SU-DHL-6 (cell line): ENCODE results near the gene TMEM80.
"Not testable (repeated sequence)": the region's sequence is repeated elsewhere in the genome, so short reads cannot be mapped to it uniquely, and the experiment has no call there.

ENCODE experiments used
- H2AFZ ChIP-seq: fragments of 200-600 bp; sonication (generic); 2 replicates; pipeline ENCODE4 v1.6.1; 2014; ENCODE audit warnings: low read depth, mild to moderate bottlenecking, moderate library complexity, mixed read lengths, antibody characterized with exemption, low read length; ENCODE audit not compliant: severe bottlenecking
- H3F3A ChIP-seq: fragments of 200-600 bp; shearing (Covaris generic); 2 replicates; pipeline ENCODE4 v1.6.0; 2016; ENCODE audit warnings: antibody characterized with exemption, mild to moderate bottlenecking; ENCODE audit not compliant: insufficient read depth
- H3K27ac ChIP-seq: fragments of 200-600 bp; sonication (generic); 2 replicates; pipeline ENCODE4 v1.5.1; 2016; ENCODE audit warnings: low read depth, mild to moderate bottlenecking, low read length, moderate library complexity, mixed read lengths
- H3K27me3 ChIP-seq: fragments of 200-600 bp; sonication (generic), shearing (Covaris generic); 2 replicates; pipeline ENCODE4 v1.6.0; 2014; ENCODE audit warnings: mild to moderate bottlenecking, low read length
- H3K36me3 ChIP-seq: fragments of 200-600 bp; sonication (generic); 2 replicates; pipeline ENCODE4 v1.6.1; 2014; ENCODE audit warnings: mild to moderate bottlenecking, low read length, mixed read lengths
- H3K4me2 ChIP-seq: fragments of 300-600, 200-600 bp; shearing (Covaris generic), sonication (generic); 2 replicates; pipeline ENCODE4 v1.6.0; 2014; ENCODE audit warnings: low read length, low read depth, mild to moderate bottlenecking; ENCODE audit not compliant: poor library complexity, severe bottlenecking
- H3K4me3 ChIP-seq: fragments of 200-600 bp; sonication (generic); 2 replicates; pipeline ENCODE4 v1.5.1; 2014; ENCODE audit warnings: antibody characterized with exemption, low read length, mild to moderate bottlenecking, mixed read lengths; ENCODE audit not compliant: insufficient read depth, poor library complexity, severe bottlenecking
- H3K79me2 ChIP-seq: fragments of 200-600 bp; sonication (generic); 2 replicates; pipeline ENCODE4 v1.6.1; 2014; ENCODE audit warnings: mild to moderate bottlenecking, low read length, moderate library complexity; ENCODE audit not compliant: insufficient read depth
- H3K9ac ChIP-seq: fragments of 200-600 bp; sonication (generic); 2 replicates; pipeline ENCODE4 v1.7.0; 2014; ENCODE audit warnings: mild to moderate bottlenecking, low read length
- H3K9me2 ChIP-seq: fragments of 200-600 bp; sonication (generic); replicated peaks from 2 replicates; pipeline ENCODE4 v1.6.1; 2014; ENCODE audit warnings: low read length; ENCODE audit not compliant: insufficient read depth
- H3K9me3 ChIP-seq: fragments of 200-600 bp; sonication (generic); 2 replicates; pipeline ENCODE4 v1.6.1; 2014; ENCODE audit warnings: low read length, mixed read lengths; ENCODE audit not compliant: insufficient read depth
- H4K20me1 ChIP-seq: fragments of 200-600 bp; sonication (generic); 2 replicates; pipeline ENCODE4 v1.6.1; 2014; ENCODE audit warnings: low read depth, mild to moderate bottlenecking, antibody characterized with exemption, low read length, moderate library complexity, mixed read lengths
- EZH2phosphoT487 ChIP-seq: fragments of 200-600 bp; sonication (generic), shearing (Covaris generic); conservative IDR thresholded peaks from 2 replicates; pipeline ENCODE4 v1.6.1; 2018; ENCODE audit warnings: mild to moderate bottlenecking, antibody characterized with exemption, low read length, moderate library complexity, mixed read lengths
- TF ChIP-seq, protein P1 (sequence below): fragments of 200-600 bp; sonication (generic); IDR thresholded peaks from one replicate; pipeline ENCODE4 v1.5.1; 2017; ENCODE audit warnings: antibody characterized with exemption, mild to moderate bottlenecking, low read length, moderate library complexity; ENCODE audit not compliant: insufficient read depth, poor library complexity, severe bottlenecking

The TMEM80 gene

DNA sequence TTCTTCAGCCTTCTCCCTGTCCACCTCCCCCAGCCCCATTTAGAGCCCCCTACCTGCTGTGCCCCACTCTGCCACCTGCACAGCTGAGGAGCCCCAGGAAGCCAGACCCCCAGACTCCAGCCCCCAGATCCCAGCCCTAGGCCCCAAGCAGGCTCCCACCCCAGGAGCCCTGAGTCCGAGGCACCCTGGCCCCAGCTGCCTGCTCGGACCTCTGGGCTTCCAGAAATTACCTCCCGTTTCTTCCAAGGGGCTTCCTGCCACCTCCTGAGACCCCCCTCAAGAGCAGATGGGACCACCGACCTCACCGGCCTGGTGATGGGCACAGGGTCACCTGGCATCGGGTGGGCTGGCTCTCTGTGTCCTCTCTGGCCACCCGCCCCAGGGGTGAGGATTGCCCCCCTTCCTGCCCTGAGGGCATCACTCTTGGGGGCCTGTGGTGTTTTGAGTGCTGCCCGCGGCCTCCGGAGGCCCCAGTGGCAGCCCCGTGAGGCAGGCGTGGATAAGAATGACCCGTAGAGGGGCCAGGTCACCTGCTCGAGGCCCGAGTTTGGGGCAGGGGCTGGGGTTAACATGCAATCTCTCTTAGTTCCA lies 33.4 kb downstream of the TMEM80 start:
- Histone ChIP-seq H4K20me1 (no peaks in the 10 kb centered on the region), H3K79me2 (no peaks in the 10 kb centered on the region), H3K27me3 (no peaks in the 10 kb centered on the region), H3K4me3 (no peak overlapping the region), H3K27ac (no peak overlapping the region), H3K9me2 (no peaks in the 10 kb centered on the region), H2AFZ (no peak overlapping the region), H3K9me3 (no peaks in the 10 kb centered on the region), H3K9ac (no peak overlapping the region), H3F3A (no peaks in the 10 kb centered on the region), H3K4me2 (no peak overlapping the region), H3K36me3 (no peaks in the 10 kb centered on the region)
- no peak for TF ChIP-seq EZH2phosphoT487
- TF ChIP-seq, protein P1, sequence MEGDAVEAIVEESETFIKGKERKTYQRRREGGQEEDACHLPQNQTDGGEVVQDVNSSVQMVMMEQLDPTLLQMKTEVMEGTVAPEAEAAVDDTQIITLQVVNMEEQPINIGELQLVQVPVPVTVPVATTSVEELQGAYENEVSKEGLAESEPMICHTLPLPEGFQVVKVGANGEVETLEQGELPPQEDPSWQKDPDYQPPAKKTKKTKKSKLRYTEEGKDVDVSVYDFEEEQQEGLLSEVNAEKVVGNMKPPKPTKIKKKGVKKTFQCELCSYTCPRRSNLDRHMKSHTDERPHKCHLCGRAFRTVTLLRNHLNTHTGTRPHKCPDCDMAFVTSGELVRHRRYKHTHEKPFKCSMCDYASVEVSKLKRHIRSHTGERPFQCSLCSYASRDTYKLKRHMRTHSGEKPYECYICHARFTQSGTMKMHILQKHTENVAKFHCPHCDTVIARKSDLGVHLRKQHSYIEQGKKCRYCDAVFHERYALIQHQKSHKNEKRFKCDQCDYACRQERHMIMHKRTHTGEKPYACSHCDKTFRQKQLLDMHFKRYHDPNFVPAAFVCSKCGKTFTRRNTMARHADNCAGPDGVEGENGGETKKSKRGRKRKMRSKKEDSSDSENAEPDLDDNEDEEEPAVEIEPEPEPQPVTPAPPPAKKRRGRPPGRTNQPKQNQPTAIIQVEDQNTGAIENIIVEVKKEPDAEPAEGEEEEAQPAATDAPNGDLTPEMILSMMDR, result no peak

DNA sequence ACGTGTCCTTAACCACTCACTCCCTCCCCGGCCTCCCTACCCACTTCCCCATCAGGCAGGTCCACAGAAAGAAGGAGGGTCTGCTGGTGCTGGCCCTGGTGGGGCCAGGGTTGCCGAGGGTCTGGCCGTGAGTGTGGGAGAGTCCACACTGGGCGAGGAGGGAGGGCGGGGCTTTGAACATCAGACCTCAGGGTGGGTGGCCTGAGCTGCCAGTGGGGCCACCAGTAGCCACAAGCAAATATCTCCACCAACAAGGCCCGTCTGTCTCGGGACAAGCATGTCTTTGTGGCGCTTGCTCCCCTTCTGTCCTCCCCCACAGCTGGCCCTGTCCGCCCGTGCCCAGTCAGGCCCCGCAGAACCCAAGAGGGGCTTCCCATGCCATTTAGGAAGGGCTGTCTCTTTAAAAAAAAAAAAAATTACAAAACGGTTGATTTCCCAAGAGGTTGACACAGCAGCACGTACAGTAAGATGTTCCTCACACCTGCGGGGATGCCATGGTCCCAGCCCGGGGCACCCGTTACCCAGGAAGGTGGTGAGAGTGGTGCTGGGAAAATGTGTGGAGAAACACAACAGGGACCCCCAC lies 34.0 kb downstream of the TMEM80 start:
- H3K27ac ChIP-seq, result no peak overlapping the region
- no peak overlapping the region for H2AFZ ChIP-seq
- H3K79me2 ChIP-seq, result no peaks in the 10 kb centered on the region
- H3K9me3 ChIP-seq, result no peaks in the 10 kb centered on the region
- no peaks in the 10 kb centered on the region for H3K27me3 ChIP-seq
- no peaks in the 10 kb centered on the region for H3K36me3 ChIP-seq
- no peak overlapping the region for H3K4me3 ChIP-seq
- H4K20me1 ChIP-seq, result no peaks in the 10 kb centered on the region
- H3K9me2 ChIP-seq, result no peaks in the 10 kb centered on the region
- no peak overlapping the region for H3K4me2 ChIP-seq
- H3F3A ChIP-seq, result no peaks in the 10 kb centered on the region
- TF ChIP-seq, protein P1, result no peak
- TF ChIP-seq EZH2phosphoT487, result no peak
- H3K9ac ChIP-seq, result no peak overlapping the region

DNA sequence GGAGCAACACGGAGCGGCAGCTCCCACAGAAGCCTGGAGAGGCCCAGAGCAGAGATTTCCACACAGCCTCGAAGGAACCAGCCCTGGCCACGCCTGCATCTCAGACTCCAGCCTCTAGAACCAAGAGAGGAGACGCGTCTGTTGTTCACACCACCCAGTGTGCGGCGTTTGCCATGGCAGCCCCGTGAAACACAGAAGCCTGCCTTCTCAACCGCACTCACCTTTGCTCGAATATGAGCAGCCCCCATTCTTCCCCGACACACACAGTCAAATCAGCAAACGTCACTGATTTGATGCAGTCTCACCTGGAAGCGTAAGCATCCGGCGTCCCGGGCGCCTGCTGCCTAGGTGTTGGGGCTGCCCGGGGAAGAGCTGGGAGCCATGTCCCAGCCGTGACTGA lies 37.5 kb downstream of the TMEM80 start:
- Histone ChIP-seq H3K79me2 (no peaks in the 10 kb centered on the region), H4K20me1 (no peaks in the 10 kb centered on the region), H3K9ac (no peak overlapping the region), H3K4me3 (no peak overlapping the region), H3K9me3 (no peaks in the 10 kb centered on the region), H3K4me2 (no peak overlapping the region), H3K36me3 (no peaks in the 10 kb centered on the region), H3K9me2 (no peaks in the 10 kb centered on the region), H3F3A (no peaks in the 10 kb centered on the region), H3K27me3 (no peaks in the 10 kb centered on the region), H2AFZ (no peak overlapping the region), H3K27ac (no peak overlapping the region)
- TF ChIP-seq, protein P1, result no peak
- no peak for TF ChIP-seq EZH2phosphoT487

DNA sequence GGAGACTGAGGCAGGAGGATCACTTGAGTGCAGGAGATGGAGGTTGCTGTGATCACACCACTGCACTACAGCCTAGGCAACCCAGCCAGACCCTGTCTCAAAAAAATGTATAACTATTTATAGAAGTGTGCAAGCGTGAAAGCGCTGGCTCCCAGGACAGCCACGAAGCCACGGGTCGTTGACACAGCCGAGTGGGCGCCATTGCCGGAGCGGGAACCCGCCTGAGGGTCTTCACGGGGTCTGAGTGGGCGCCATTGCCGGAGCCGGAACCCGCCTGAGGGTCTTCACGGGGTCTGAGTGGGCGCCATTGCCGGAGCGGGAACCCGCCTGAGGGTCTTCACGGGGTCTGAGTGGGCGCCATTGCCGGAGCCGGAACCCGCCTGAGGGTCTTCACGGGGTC lies 38.9 kb downstream of the TMEM80 start:
- not testable (repeated sequence) for H3K4me3 ChIP-seq, H3F3A ChIP-seq

More for the DNA sequence above, 38.9 kb downstream of the TMEM80 start:
- not testable (repeated sequence) for H2AFZ ChIP-seq, H3K27me3 ChIP-seq, H3K79me2 ChIP-seq, H3K9ac ChIP-seq, H3K36me3 ChIP-seq, H3K9me3 ChIP-seq, H3K9me2 ChIP-seq, H3K4me2 ChIP-seq, H3K27ac ChIP-seq, H4K20me1 ChIP-seq
